Measurements from ENCODE around the gene KRT20. TPM values are rescaled to one million over a fixed set of nuclear protein-coding genes. Genes with fewer than 3 reads are reported as not detected.

KRT20 gene
- total RNA-seq, 1 experiment from 2014 or later = 1.5 TPM

DNA sequence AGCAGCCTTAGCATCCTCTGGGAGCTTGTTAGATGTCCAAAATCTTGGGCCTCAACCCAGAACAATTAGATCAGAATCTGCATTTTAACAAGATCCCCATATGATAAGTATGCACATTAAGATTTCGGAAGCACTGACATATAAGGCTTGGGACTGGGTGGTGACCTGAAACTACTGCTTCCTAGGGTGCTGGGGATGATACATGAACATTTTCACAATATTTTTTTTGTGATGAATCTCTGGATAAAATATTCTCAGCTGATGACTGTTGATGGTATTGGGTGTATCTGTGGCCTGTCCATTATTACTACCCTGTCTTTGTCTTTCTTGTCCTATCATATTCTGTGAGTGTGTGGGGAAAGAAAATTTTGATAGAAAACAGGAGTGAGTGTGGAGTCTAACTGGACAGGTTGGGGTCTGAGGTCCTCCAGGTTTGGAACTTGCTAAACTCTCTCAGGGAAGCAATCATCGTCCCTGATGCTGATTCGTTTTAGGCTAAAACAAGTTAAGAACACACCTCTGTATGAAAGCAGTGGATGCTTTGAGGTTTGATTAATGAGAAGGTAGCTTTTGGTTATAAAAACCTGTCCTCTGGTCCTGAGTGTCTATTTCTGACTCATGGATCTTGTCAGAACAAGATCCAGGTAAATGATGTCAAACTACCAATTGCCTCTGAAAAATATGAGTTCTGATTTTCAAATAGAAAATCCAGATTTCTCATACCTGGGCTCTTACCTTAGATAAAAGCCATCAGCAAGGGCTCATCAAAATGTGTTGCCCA is 29.2 kb upstream of the KRT20 start (continued):
- TF ChIP-seq, protein P1, sequence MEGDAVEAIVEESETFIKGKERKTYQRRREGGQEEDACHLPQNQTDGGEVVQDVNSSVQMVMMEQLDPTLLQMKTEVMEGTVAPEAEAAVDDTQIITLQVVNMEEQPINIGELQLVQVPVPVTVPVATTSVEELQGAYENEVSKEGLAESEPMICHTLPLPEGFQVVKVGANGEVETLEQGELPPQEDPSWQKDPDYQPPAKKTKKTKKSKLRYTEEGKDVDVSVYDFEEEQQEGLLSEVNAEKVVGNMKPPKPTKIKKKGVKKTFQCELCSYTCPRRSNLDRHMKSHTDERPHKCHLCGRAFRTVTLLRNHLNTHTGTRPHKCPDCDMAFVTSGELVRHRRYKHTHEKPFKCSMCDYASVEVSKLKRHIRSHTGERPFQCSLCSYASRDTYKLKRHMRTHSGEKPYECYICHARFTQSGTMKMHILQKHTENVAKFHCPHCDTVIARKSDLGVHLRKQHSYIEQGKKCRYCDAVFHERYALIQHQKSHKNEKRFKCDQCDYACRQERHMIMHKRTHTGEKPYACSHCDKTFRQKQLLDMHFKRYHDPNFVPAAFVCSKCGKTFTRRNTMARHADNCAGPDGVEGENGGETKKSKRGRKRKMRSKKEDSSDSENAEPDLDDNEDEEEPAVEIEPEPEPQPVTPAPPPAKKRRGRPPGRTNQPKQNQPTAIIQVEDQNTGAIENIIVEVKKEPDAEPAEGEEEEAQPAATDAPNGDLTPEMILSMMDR (IDR thresholded peaks at IDR 0.05 in 2 of 3, conservative IDR thresholded peaks at IDR 0.05 in 1 of 3; ENCODE audit: borderline replicate concordance in 1 of 3, insufficient read depth in 1 of 3, low read depth in 2 of 3, low read length in 2 of 3) = no peak
- TF ChIP-seq TCF7L2 (IDR thresholded peaks at IDR 0.05; ENCODE audit: borderline replicate concordance, extremely low read depth, insufficient read depth, insufficient read length) = no peak
- TF ChIP-seq RAD21 (IDR thresholded peaks at IDR 0.05; ENCODE audit: low read depth) = no peak
- TF ChIP-seq POLR2AphosphoS5 (IDR thresholded peaks at IDR 0.05; ENCODE audit: low read depth, low read length) = no peak
- no peak for TF ChIP-seq YY1 (IDR thresholded peaks at IDR 0.05; ENCODE audit: extremely low read depth, insufficient replicate concordance, low read depth, low read length)
- TF ChIP-seq ZFX (IDR thresholded peaks at IDR 0.05) = no peak
- TF ChIP-seq FOSL1 (IDR thresholded peaks at IDR 0.05; ENCODE audit: low read depth) = no peak
- TF ChIP-seq, protein P2, sequence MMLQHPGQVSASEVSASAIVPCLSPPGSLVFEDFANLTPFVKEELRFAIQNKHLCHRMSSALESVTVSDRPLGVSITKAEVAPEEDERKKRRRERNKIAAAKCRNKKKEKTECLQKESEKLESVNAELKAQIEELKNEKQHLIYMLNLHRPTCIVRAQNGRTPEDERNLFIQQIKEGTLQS (IDR thresholded peaks at IDR 0.05) = no peak
- TF ChIP-seq CEBPB (IDR thresholded peaks at IDR 0.05; ENCODE audit: low read depth) = no peak
- TF ChIP-seq SIN3A (IDR thresholded peaks at IDR 0.05; ENCODE audit: low read depth) = no peak
- TF ChIP-seq POLR2A (IDR thresholded peaks at IDR 0.05; ENCODE audit: borderline replicate concordance, extremely low read depth, insufficient read depth, insufficient read length) = no peak
- no peak for TF ChIP-seq ZNF274 (IDR thresholded peaks at IDR 0.05; ENCODE audit: low read depth, low read length)

Measured in HCT116 (cell line).